HepG2 (cell line): ENCODE data around the gene PPM1G. TPM values are rescaled to one million over a fixed set of nuclear protein-coding genes. Genes with fewer than 3 reads are reported as not detected.
A peak's percentile ranks its signal among the peaks of the same experiment; 100 is the strongest.

Experiments
- DNMT3B ChIP-seq: conservative IDR thresholded peaks from 2 replicates; pipeline ENCODE4 v1.6.1; 2016; ENCODE audit warnings: missing biosample characterization, control low read depth
- GABPB1 ChIP-seq: IDR thresholded peaks from 2 replicates; pipeline ENCODE4 v1.6.1; 2016; ENCODE audit warnings: mild to moderate bottlenecking, missing genetic modification reagents, moderate library complexity, missing compliant biosample characterization
- GLI4 ChIP-seq: sonication (generic); formaldehyde crosslinking; IDR thresholded peaks from 2 replicates; pipeline ENCODE4 v1.5.1; 2020; ENCODE audit warnings: missing genetic modification reagents, mild to moderate bottlenecking, moderate library complexity, borderline replicate concordance
- HES4 ChIP-seq: sonication (generic); formaldehyde crosslinking; IDR thresholded peaks from 2 replicates; pipeline ENCODE4 v1.9.0; 2021; ENCODE audit warnings: mild to moderate bottlenecking, missing genetic modification reagents, borderline replicate concordance
- KAT8 ChIP-seq: IDR thresholded peaks from 2 replicates; pipeline ENCODE4 v1.6.1; 2016; ENCODE audit warnings: missing genetic modification reagents, missing compliant biosample characterization
- KDM4B ChIP-seq: sonication (generic); formaldehyde crosslinking; IDR thresholded peaks from 2 replicates; pipeline ENCODE4 v1.4.0; 2020; ENCODE audit warnings: missing genetic modification reagents
- MZF1 ChIP-seq: sonication (generic); formaldehyde crosslinking; IDR thresholded peaks from 2 replicates; pipeline ENCODE4 v1.8.1; 2023; ENCODE audit warnings: mild to moderate bottlenecking, missing genetic modification reagents, borderline replicate concordance
- NRL ChIP-seq: sonication (generic); formaldehyde crosslinking; IDR thresholded peaks from 2 replicates; pipeline ENCODE4 v1.5.0; 2020; ENCODE audit warnings: missing genetic modification reagents, mild to moderate bottlenecking, moderate library complexity, borderline replicate concordance
- PHF5A ChIP-seq: IDR thresholded peaks from one replicate; pipeline ENCODE4 v1.6.1; 2018; ENCODE audit warnings: low read depth, missing genetic modification reagents; ENCODE audit not compliant: unreplicated experiment
- RBM22 ChIP-seq: fragments of 200-400 bp; formaldehyde crosslinking; optimal IDR thresholded peaks from 2 replicates; pipeline ENCODE3; 2017; ENCODE audit warnings: mild to moderate bottlenecking, low read length, moderate library complexity
- SALL1 ChIP-seq: sonication (generic); formaldehyde crosslinking; IDR thresholded peaks from 2 replicates; pipeline ENCODE4 v1.8.0; 2022; ENCODE audit warnings: mild to moderate bottlenecking, missing genetic modification reagents
- SOX6 ChIP-seq, 2 experiments: fragments of 450-650 bp in 1 of 2; sonication (generic) in 1 of 2; formaldehyde crosslinking in 1 of 2; IDR thresholded peaks; 2 replicates each; pipeline versions ENCODE4 v1.4.0 to v1.6.1; 2017 to 2020; ENCODE audit warnings: antibody characterized with exemption in 1 of 2, mild to moderate bottlenecking in 1 of 2, missing genetic modification reagents in 1 of 2
- TBX2 ChIP-seq: sonication (generic); formaldehyde crosslinking; IDR thresholded peaks from 2 replicates; pipeline ENCODE4 v1.5.0; 2020; ENCODE audit warnings: missing genetic modification reagents, mild to moderate bottlenecking, borderline replicate concordance
- ZBTB20 ChIP-seq: sonication (generic); formaldehyde crosslinking; IDR thresholded peaks from 2 replicates; pipeline ENCODE4 v1.8.1; 2023; ENCODE audit warnings: missing genetic modification reagents, low read depth, mild to moderate bottlenecking, borderline replicate concordance
- ZIK1 ChIP-seq: sonication (generic); formaldehyde crosslinking; IDR thresholded peaks from 2 replicates; pipeline ENCODE4 v1.5.0; 2020; ENCODE audit warnings: mild to moderate bottlenecking, low read depth, missing genetic modification reagents, borderline replicate concordance
- ZMAT3 ChIP-seq: sonication (generic); formaldehyde crosslinking; conservative IDR thresholded peaks from 2 replicates; pipeline ENCODE4 v1.7.0; 2021; ENCODE audit warnings: missing genetic modification reagents
- ZNF563 ChIP-seq: sonication (generic); formaldehyde crosslinking; IDR thresholded peaks from 2 replicates; pipeline ENCODE4 v1.8.0; 2022; ENCODE audit warnings: mild to moderate bottlenecking, moderate library complexity, missing genetic modification reagents
- ZNF660 ChIP-seq: sonication (generic); formaldehyde crosslinking; IDR thresholded peaks from 2 replicates; pipeline ENCODE4 v1.5.1; 2020; ENCODE audit warnings: mild to moderate bottlenecking, low read depth, missing genetic modification reagents, borderline replicate concordance
- polyA plus RNA-seq, 8 experiments: library from polyadenylated mRNA; depleted of rRNA in 3 of 8; stranded (reverse) in 7 of 8; unstranded in 1 of 8; fragments of >200 nt; fragmentation: Illumina TruSeq in 4 of 8; extraction: Trizol in 4 of 8; gene quantifications; 2 replicates each; pipeline versions ENCODE4 v1.2.1 to v1.2.3, GENCODE V29; 2011 to 2016; ENCODE audit warnings: low read depth in 4 of 8, missing spikeins in 1 of 8, mixed read lengths in 1 of 8; ENCODE audit not compliant: insufficient read depth in 1 of 8
- total RNA-seq, 5 experiments: library from RNA; depleted of rRNA; stranded (reverse); fragments of >200 nt; fragmentation: Illumina TruSeq; extraction: Trizol; gene quantifications; 2 replicates each; pipeline ENCODE4 v1.2.3, GENCODE V29; 2016; ENCODE audit warnings: low read depth in 1 of 5
- TF ChIP-seq, protein P1 (sequence below): sonication (generic); formaldehyde crosslinking; IDR thresholded peaks from 2 replicates; pipeline ENCODE4 v1.8.1; 2023; ENCODE audit warnings: missing genetic modification reagents, mild to moderate bottlenecking, borderline replicate concordance
- TF ChIP-seq, protein P2 (sequence below): sonication (generic); formaldehyde crosslinking; conservative IDR thresholded peaks from 2 replicates; pipeline ENCODE4 v1.4.0; 2020; ENCODE audit warnings: mild to moderate bottlenecking, missing genetic modification reagents, moderate library complexity
- TF ChIP-seq, protein P3 (sequence below), 2 experiments: fragments of 450-650 bp in 1 of 2; sonication (generic) in 1 of 2; formaldehyde crosslinking; IDR thresholded peaks; 2 replicates each; pipeline versions ENCODE4 v1.5.0 to v1.8.0; 2020 to 2022; ENCODE audit warnings: mild to moderate bottlenecking in 1 of 2, missing genetic modification reagents in 1 of 2
- TF ChIP-seq, protein P4 (sequence below): sonication (generic); formaldehyde crosslinking; IDR thresholded peaks from 2 replicates; pipeline ENCODE4 v1.4.0; 2020; ENCODE audit warnings: low read depth, mild to moderate bottlenecking, missing genetic modification reagents

Gene PPM1G
- total and polyA plus RNA-seq, 2 of the 13 experiments (the other 11 are each of a cell fraction or from before 2014, with no cell fraction given), result 58.2 to 213 TPM

DNA sequence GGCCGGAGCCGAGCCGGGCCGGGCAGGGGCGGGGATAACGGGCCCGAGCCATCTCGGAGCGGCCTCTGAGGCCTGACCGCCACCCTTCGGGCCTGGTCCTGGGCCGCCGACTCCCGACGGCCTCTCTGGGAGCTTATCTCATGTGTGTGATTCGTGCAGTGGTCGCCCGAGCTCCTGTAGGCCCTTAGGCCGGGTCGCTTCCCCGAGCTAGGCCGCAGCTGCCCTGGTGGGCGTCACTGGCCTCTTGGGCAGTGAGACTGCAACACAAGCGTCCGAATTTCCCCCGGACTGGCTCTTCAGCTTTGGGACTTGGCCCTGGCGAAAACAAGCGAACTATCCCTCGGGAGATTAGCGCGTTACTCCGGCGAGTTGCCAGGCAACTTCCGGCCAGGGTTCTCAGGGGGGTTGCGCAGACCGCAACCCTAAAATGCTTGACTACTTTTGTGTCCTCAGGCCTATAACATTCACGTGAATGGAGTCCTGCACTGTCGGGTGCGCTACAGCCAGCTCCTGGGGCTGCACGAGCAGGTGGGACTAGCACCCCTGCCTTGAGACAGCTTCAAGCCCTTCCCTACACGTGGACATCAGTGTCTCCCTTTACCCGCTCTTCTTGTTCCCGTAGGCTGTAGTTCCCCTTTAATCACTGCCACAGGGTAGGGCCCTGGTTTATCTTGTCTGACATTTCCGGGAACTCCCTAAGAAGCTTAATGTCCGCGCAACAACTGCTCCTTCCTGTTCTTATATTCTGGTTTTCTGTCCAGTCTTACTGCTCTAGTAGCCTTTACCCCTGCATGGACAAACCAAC lies 38.4 kb downstream of the PPM1G start (continued):
- TF ChIP-seq RBM22 (no peak), HES4 (CRISPR knock-in tag) (peak; percentile 79), TBX2 (CRISPR knock-in tag) (no peak; the same call in 1 of the 2 replicates), SOX6 (IDR thresholded peaks at IDR 0.05) (no peak), SOX6 (CRISPR knock-in tag; IDR thresholded peaks at IDR 0.05) (no peak), GLI4 (CRISPR knock-in tag) (peak; percentile 91; the same call in 1 of the 2 replicates), KAT8 (CRISPR knock-in tag) (no peak), DNMT3B (CRISPR knock-in tag) (no peak), PHF5A (CRISPR knock-in tag) (no peak), SALL1 (peak; percentile 14; the same call in 1 of the 2 replicates), ZNF563 (CRISPR knock-in tag) (no peak; the same call in 1 of the 2 replicates), GABPB1 (CRISPR knock-in tag) (no peak; the same call in none of the 2 replicates), ZIK1 (0 out of 2 replicates have a peak, but pooled peaks have one; percentile 9), MZF1 (CRISPR knock-in tag) (0 out of 2 replicates have a peak, but pooled peaks have one; percentile 13), ZBTB20 (CRISPR knock-in tag) (0 out of 2 replicates have a peak, but pooled peaks have one; percentile 11), ZNF660 (CRISPR knock-in tag) (0 out of 2 replicates have a peak, but pooled peaks have one; percentile 2), KDM4B (CRISPR knock-in tag) (no peak), ZMAT3 (no peak), NRL (CRISPR knock-in tag) (peak; percentile 20; the same call in 1 of the 2 replicates)
- TF ChIP-seq, protein P1, sequence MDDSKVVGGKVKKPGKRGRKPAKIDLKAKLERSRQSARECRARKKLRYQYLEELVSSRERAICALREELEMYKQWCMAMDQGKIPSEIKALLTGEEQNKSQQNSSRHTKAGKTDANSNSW (CRISPR knock-in tag), result peak; percentile 59; the same call in 1 of the 2 replicates
- TF ChIP-seq, protein P2, sequence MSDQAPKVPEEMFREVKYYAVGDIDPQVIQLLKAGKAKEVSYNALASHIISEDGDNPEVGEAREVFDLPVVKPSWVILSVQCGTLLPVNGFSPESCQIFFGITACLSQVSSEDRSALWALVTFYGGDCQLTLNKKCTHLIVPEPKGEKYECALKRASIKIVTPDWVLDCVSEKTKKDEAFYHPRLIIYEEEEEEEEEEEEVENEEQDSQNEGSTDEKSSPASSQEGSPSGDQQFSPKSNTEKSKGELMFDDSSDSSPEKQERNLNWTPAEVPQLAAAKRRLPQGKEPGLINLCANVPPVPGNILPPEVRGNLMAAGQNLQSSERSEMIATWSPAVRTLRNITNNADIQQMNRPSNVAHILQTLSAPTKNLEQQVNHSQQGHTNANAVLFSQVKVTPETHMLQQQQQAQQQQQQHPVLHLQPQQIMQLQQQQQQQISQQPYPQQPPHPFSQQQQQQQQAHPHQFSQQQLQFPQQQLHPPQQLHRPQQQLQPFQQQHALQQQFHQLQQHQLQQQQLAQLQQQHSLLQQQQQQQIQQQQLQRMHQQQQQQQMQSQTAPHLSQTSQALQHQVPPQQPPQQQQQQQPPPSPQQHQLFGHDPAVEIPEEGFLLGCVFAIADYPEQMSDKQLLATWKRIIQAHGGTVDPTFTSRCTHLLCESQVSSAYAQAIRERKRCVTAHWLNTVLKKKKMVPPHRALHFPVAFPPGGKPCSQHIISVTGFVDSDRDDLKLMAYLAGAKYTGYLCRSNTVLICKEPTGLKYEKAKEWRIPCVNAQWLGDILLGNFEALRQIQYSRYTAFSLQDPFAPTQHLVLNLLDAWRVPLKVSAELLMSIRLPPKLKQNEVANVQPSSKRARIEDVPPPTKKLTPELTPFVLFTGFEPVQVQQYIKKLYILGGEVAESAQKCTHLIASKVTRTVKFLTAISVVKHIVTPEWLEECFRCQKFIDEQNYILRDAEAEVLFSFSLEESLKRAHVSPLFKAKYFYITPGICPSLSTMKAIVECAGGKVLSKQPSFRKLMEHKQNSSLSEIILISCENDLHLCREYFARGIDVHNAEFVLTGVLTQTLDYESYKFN (CRISPR knock-in tag), result no peak
- TF ChIP-seq, protein P3, sequence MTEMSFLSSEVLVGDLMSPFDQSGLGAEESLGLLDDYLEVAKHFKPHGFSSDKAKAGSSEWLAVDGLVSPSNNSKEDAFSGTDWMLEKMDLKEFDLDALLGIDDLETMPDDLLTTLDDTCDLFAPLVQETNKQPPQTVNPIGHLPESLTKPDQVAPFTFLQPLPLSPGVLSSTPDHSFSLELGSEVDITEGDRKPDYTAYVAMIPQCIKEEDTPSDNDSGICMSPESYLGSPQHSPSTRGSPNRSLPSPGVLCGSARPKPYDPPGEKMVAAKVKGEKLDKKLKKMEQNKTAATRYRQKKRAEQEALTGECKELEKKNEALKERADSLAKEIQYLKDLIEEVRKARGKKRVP (CRISPR knock-in tag; IDR thresholded peaks at IDR 0.05), result no peak
- TF ChIP-seq, protein P4, sequence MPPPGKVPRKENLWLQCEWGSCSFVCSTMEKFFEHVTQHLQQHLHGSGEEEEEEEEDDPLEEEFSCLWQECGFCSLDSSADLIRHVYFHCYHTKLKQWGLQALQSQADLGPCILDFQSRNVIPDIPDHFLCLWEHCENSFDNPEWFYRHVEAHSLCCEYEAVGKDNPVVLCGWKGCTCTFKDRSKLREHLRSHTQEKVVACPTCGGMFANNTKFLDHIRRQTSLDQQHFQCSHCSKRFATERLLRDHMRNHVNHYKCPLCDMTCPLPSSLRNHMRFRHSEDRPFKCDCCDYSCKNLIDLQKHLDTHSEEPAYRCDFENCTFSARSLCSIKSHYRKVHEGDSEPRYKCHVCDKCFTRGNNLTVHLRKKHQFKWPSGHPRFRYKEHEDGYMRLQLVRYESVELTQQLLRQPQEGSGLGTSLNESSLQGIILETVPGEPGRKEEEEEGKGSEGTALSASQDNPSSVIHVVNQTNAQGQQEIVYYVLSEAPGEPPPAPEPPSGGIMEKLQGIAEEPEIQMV, result no peak
